ACC112 (cell line): Measurements from ENCODE around the gene TACC2.
"Not testable (repeated sequence)": the region's sequence is repeated elsewhere in the genome, so short reads cannot be mapped to it uniquely, and the experiment has no call there.

Experiments used
- H2AFZ ChIP-seq: fragments of 200-600 bp; sonication (generic); one replicate; pipeline ENCODE4 v1.6.0; 2017; ENCODE audit warnings: antibody characterized with exemption, low read length; ENCODE audit not compliant: unreplicated experiment
- H3K27ac ChIP-seq: fragments of 200-600 bp; sonication (generic); 2 replicates; pipeline ENCODE4 v1.5.1; 2014; ENCODE audit warnings: low read depth, mild to moderate bottlenecking, antibody characterized with exemption, low read length, moderate library complexity
- H3K27me3 ChIP-seq: fragments of 200-600 bp; sonication (generic); 2 replicates; pipeline ENCODE4 v1.6.1; 2014; ENCODE audit warnings: mild to moderate bottlenecking, antibody characterized with exemption, low read length, moderate library complexity, mixed read lengths; ENCODE audit not compliant: insufficient read depth
- H3K36me3 ChIP-seq: fragments of 200-600 bp; sonication (generic); 2 replicates; pipeline ENCODE4 v1.6.1; 2016; ENCODE audit warnings: mild to moderate bottlenecking, antibody characterized with exemption, low read length, moderate library complexity, mixed read lengths; ENCODE audit not compliant: insufficient read depth
- H3K4me1 ChIP-seq: fragments of 200-600 bp; sonication (generic); one replicate; pipeline ENCODE4 v1.6.1; 2016; ENCODE audit warnings: low read length, mixed read lengths; ENCODE audit not compliant: insufficient read depth, unreplicated experiment, control insufficient read depth
- H3K4me3 ChIP-seq: fragments of 200-600 bp; sonication (generic); 2 replicates; pipeline ENCODE4 v1.5.1; 2014; ENCODE audit warnings: mild to moderate bottlenecking, low read depth, low read length
- H3K79me2 ChIP-seq: fragments of 200-600 bp; sonication (generic); one replicate; pipeline ENCODE4 v1.6.0; 2016; ENCODE audit warnings: low read length; ENCODE audit not compliant: control insufficient read depth, unreplicated experiment, insufficient read depth

TACC2 gene

DNA sequence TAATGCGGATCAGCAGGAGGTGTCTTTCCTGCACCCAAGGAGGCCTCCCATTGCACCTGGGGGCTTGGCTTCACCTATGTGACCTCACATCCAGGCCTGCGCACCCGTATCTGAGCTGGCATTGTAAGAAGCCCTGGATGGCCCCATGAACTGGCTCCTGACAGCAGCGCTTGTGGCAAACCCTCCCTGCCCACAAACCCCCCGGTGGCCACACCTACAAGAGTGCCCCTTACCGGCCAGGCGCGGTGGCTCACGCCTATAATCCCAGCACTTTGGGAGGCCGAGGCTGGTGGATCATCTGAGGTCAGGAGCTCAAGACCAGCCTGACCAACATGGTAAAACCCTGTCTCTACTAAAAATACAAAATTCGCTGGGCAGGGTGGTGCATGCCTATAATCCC lies 107.2 kb downstream of the TACC2 start:
- not testable (repeated sequence) for H3K79me2 ChIP-seq, H3K4me3 ChIP-seq, H3K27ac ChIP-seq, H3K36me3 ChIP-seq, H2AFZ ChIP-seq
- Histone ChIP-seq H3K27me3 (peaks cover 40% of the 10 kb centered on the region), H3K4me1 (peaks cover 12% of the 10 kb centered on the region)

GRCh38 chr10:122096705-122097104 lies 107.7 kb downstream of the TACC2 start:
- Histone ChIP-seq H3K4me3 (no peak overlapping the region), H3K79me2 (no peaks in the 10 kb centered on the region), H3K4me1 (peaks cover 12% of the 10 kb centered on the region), H3K36me3 (no peaks in the 10 kb centered on the region), H3K27ac (no peak overlapping the region), H3K27me3 (peaks cover 35% of the 10 kb centered on the region), H2AFZ (no peak overlapping the region)

GRCh38 chr10:122097935-122098334 lies 109.0 kb downstream of the TACC2 start:
- no peak overlapping the region for H2AFZ ChIP-seq
- no peak overlapping the region for H3K27ac ChIP-seq
- no peaks in the 10 kb centered on the region for H3K36me3 ChIP-seq
- no peaks in the 10 kb centered on the region for H3K79me2 ChIP-seq
- peaks cover 22% of the 10 kb centered on the region for H3K27me3 ChIP-seq
- H3K4me3 ChIP-seq, result no peak overlapping the region
- H3K4me1 ChIP-seq, result peaks cover 12% of the 10 kb centered on the region

DNA sequence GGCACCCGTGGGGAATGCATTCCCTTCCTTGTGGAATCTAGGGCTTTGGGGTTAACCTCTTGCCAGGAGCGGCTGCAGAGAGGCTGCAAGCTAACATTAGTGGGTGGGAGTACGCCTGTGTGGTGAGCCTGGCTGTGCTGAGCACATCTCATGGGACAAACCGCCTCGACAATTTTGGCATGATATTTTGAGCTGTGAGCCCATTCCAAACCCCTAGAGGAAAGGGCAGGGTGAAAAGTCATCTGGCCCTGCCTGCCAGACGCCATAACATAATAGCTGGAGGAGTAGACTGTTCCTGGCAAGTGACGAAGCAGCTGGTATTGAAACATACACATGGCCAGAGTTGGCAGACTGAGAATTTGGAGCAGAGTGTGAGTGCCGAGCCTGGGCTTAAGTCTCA lies 110.0 kb downstream of the TACC2 start:
- Histone ChIP-seq H2AFZ (no peak overlapping the region), H3K4me3 (no peak overlapping the region), H3K79me2 (no peaks in the 10 kb centered on the region), H3K27ac (no peak overlapping the region), H3K27me3 (peaks cover 13% of the 10 kb centered on the region), H3K36me3 (no peaks in the 10 kb centered on the region), H3K4me1 (peaks cover 12% of the 10 kb centered on the region)

GRCh38 chr10:122099562-122099961 lies 110.6 kb downstream of the TACC2 start:
- Histone ChIP-seq H3K79me2 (no peaks in the 10 kb centered on the region), H3K4me1 (peaks cover 12% of the 10 kb centered on the region), H3K4me3 (no peak overlapping the region), H2AFZ (no peak overlapping the region), H3K27me3 (peaks cover 6% of the 10 kb centered on the region), H3K27ac (no peak overlapping the region), H3K36me3 (no peaks in the 10 kb centered on the region)

- H3K27ac ChIP-seq, result no peak overlapping the region
- H3K79me2 ChIP-seq, result no peaks in the 10 kb centered on the region
- no peaks in the 10 kb centered on the region for H3K36me3 ChIP-seq
- peaks cover 12% of the 10 kb centered on the region for H3K4me1 ChIP-seq
- no peak overlapping the region for H2AFZ ChIP-seq
- H3K4me3 ChIP-seq, result no peak overlapping the region
- H3K27me3 ChIP-seq, result no peaks in the 10 kb centered on the region
Measured at GRCh38 chr10:122102146-122102868, 113.3 kb downstream of the TACC2 start.

- no peak overlapping the region for H3K4me3 ChIP-seq
- peaks cover 12% of the 10 kb centered on the region for H3K4me1 ChIP-seq
- H3K27me3 ChIP-seq, result no peaks in the 10 kb centered on the region
- no peak overlapping the region for H2AFZ ChIP-seq
- no peaks in the 10 kb centered on the region for H3K79me2 ChIP-seq
- H3K36me3 ChIP-seq, result no peaks in the 10 kb centered on the region
- H3K27ac ChIP-seq, result no peak overlapping the region
Measured at GRCh38 chr10:122102869-122103525, 114.0 kb downstream of the TACC2 start.

GRCh38 chr10:122103592-122103991 lies 114.6 kb downstream of the TACC2 start:
- Histone ChIP-seq H3K36me3 (no peaks in the 10 kb centered on the region), H3K79me2 (no peaks in the 10 kb centered on the region), H3K4me1 (peaks cover 10% of the 10 kb centered on the region), H2AFZ (no peak overlapping the region), H3K27me3 (no peaks in the 10 kb centered on the region), H3K27ac (no peak overlapping the region), H3K4me3 (no peak overlapping the region)

DNA sequence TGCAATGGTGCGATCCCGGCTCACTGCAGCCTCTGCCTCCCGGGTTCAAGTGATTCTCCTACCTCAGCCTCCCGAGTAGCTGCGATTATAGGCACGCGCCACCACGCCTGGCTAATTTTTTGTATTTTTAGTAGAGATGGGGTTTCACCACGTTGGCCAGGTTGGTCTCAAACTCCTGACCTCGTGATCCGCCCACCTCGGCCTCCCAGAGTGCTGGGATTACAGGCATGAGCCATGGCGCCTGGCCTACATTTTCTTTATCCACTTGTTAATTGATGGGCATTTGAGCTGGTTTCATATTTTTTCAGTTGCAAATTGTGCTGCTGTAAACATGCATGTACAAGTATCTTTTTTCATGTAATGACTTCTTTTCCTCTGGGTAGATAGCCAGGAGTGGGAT lies 119.8 kb downstream of the TACC2 start:
- not testable (repeated sequence) for H3K4me3 ChIP-seq, H3K36me3 ChIP-seq, H3K27me3 ChIP-seq, H3K27ac ChIP-seq, H3K79me2 ChIP-seq, H2AFZ ChIP-seq
- H3K4me1 ChIP-seq, result peaks cover 11% of the 10 kb centered on the region

GRCh38 chr10:122112021-122112616 lies 123.2 kb downstream of the TACC2 start:
- H3K36me3 ChIP-seq, result no peaks in the 10 kb centered on the region
- H3K4me1 ChIP-seq, result peaks cover 39% of the 10 kb centered on the region
- peak overlapping the region; percentile 74 for H2AFZ ChIP-seq
- H3K79me2 ChIP-seq, result peaks cover 33% of the 10 kb centered on the region
- H3K4me3 ChIP-seq, result peak overlapping the region; percentile 95
- no peaks in the 10 kb centered on the region for H3K27me3 ChIP-seq
- peak overlapping the region; percentile 97 for H3K27ac ChIP-seq
